GM12874 (cell line): Measurements from ENCODE around the gene RPS26.
A peak's percentile ranks its signal among the peaks of the same experiment; 100 is the strongest.

Experiments
- TF ChIP-seq, protein P1 (sequence below): IDR thresholded peaks from 2 replicates; pipeline ENCODE4 v1.5.1; 2011; ENCODE audit warnings: low read depth, mild to moderate bottlenecking, control low read depth, low read length, moderate library complexity; ENCODE audit not compliant: insufficient read depth

The RPS26 gene

DNA sequence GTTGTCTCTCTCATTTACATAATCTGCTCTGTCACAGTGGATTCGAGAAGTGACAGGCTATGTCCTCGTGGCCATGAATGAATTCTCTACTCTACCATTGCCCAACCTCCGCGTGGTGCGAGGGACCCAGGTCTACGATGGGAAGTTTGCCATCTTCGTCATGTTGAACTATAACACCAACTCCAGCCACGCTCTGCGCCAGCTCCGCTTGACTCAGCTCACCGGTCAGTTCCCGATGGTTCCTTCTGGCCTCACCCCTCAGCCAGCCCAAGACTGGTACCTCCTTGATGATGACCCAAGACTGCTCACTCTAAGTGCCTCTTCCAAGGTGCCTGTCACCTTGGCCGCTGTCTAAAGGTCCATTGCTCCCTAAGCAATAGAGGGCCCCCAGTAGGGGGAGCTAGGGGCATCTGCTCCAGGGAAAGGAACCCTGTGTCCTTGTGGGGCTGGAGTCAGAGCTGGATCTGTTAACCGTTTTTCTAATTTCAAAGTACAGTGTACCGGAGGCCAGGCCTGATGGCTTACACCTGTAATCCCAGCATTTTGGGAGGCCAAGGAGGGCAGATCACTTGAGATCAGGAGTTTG is 43.3 kb downstream of the RPS26 start:
- TF ChIP-seq, protein P1, sequence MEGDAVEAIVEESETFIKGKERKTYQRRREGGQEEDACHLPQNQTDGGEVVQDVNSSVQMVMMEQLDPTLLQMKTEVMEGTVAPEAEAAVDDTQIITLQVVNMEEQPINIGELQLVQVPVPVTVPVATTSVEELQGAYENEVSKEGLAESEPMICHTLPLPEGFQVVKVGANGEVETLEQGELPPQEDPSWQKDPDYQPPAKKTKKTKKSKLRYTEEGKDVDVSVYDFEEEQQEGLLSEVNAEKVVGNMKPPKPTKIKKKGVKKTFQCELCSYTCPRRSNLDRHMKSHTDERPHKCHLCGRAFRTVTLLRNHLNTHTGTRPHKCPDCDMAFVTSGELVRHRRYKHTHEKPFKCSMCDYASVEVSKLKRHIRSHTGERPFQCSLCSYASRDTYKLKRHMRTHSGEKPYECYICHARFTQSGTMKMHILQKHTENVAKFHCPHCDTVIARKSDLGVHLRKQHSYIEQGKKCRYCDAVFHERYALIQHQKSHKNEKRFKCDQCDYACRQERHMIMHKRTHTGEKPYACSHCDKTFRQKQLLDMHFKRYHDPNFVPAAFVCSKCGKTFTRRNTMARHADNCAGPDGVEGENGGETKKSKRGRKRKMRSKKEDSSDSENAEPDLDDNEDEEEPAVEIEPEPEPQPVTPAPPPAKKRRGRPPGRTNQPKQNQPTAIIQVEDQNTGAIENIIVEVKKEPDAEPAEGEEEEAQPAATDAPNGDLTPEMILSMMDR = peak; percentile 56

DNA sequence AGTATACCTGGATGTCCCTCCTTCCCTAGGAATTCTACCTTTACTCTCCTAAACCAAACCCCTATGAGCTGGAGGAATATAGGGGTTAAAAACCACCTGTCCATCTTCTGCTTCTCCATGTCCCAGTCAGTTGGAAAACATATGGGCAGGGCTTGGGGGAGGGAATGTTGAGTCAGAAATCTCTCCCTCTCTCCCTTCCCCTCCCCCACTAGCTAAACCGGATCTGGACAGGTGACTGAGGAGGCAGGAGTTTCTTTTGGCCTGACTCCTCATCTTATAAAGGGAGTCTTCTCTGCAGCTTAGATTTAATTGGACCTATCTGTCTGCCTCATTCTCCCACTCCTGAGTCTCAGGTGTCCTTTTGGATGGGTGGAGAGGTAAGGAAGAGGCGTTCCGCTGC is 44.4 kb downstream of the RPS26 start:
- TF ChIP-seq, protein P1 = no peak

DNA sequence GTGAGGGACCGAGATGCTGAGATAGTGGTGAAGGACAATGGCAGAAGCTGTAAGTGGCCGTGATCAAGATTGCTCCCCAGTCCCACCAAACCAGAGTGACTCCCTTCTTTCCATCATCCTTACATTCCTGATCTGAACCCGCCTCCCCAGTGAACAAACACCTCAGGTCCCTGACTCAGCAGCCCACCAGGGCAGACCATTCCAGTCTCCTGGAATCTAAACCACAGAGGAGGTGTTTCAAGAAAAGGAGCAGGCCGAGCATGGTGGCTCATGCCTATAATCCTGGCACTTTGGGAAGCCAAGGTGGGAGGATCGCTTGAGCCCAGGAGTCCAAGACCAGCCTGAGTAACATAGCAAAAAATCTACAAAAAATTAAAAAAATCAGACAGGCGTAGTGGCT is 44.9 kb downstream of the RPS26 start:
- TF ChIP-seq, protein P1 = no peak

DNA sequence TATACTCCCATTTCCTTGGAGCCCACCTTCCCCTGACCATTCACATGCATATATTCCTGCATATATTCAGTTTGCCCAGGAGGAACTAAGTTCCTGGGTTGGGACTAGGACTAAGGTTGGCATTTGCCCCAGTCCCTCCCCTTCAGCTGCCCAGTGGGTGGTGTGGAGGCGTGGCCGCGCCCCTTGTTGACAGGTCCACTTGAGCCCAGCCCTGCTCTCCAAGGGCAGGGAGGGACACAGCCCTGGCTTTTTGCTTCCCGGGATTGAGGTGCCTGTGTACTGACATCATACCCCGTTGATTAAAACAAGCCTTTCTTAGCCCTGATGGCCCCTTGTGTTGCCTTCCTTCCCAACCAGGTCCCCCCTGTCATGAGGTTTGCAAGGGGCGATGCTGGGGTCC is 45.5 kb downstream of the RPS26 start:
- TF ChIP-seq, protein P1 = no peak
